ENCODE results near the gene GDF7. TPM values are rescaled to one million over a fixed set of nuclear protein-coding genes. Genes with fewer than 3 reads are reported as not detected.
A peak's percentile ranks its signal among the peaks of the same experiment; 100 is the strongest.

GDF7 gene
- total and polyA plus RNA-seq, 3 experiments from 2014 or later, result 0.10 TPM; not detected in 2

DNA sequence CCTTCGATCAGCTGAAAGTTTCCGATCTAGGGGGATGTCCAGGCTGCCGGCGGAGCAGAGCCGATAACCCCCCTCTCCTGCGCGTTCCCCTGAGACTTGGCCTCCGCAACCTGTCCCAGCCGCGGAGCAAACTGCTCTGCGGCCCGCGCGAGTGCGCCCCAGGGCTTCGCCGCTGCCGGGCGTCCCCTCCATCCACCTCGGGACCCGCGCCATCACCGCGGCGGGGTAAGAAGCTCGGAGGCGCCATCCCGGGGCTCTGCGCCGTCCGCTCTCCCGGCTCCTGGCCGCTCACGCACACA, 990 bp upstream of the GDF7 start:
- ChIA-PET POLR2A (interaction anchor here (0.5 to 1.3 kb wide), 2 partner anchors 219 to 680 kb away, joined by 3 read pairs; partner anchors contain the start of gene RHOB), CTCF (interaction anchor here (1.1 to 2.6 kb wide), 6 partner anchors 9 to 298 kb away, joined by 3 to 11 read pairs (median 4); no protein-coding TSS in a partner anchor)
- peaks cover 11 to 40% (median 18%) of the 10 kb centered on the region in 3 donors for H3K4me1 Mint-ChIP-seq
- H3K27me3 ChIP-seq (ENCODE audit: insufficient read depth, low read length, poor library complexity, severe bottlenecking), result peaks cover 68% of the 10 kb centered on the region
- H3K36me3 Mint-ChIP-seq, result no peaks in the 10 kb centered on the region
- no peaks in the 10 kb centered on the region for H3K9me3 ChIP-seq (ENCODE audit: low read length)
- DNase-seq, result no peak
- H3K27ac ChIP-seq (ENCODE audit: low read depth, low read length), result no peak overlapping the region
- peaks cover 11% of the 10 kb centered on the region for H3K4me1 ChIP-seq (ENCODE audit: insufficient read depth, low read length)
- H3K4me3 Mint-ChIP-seq, result peak overlapping the region; percentile 75 to 89 (median 82)
- peak overlapping the region; percentile 39 for H3K4me3 ChIP-seq (ENCODE audit: low read length)
- H3K27me3 Mint-ChIP-seq, result peaks cover 50 to 78% of the 10 kb centered on the region in 2 donors
- peaks cover 0 to 2% (median 0%) of the 10 kb centered on the region in 5 donors for H3K9me3 Mint-ChIP-seq
- no peaks in the 10 kb centered on the region for H3K36me3 ChIP-seq (ENCODE audit: insufficient read depth, low read length)
- no peak overlapping the region for H3K27ac Mint-ChIP-seq

DNA sequence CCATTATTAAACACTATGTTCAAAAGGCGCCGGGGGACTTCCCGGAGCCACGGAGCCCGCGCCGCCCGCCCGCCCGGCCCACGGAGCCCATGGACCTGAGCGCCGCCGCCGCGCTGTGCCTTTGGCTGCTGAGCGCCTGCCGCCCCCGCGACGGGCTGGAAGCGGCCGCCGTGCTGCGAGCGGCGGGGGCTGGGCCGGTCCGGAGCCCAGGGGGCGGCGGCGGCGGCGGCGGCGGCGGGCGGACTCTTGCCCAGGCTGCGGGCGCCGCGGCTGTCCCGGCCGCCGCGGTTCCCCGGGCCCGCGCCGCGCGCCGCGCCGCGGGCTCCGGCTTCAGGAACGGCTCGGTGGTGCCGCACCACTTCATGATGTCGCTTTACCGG, 197 bp downstream of the GDF7 start:
- ChIA-PET CTCF (interaction anchor here (2.6 kb wide), 1 partner anchor 16 kb away, joined by 11 read pairs; no protein-coding TSS in a partner anchor), POLR2A (no interaction called here)
- Mint-ChIP-seq H3K27ac (no peak overlapping the region), H3K4me3 (peak overlapping the region in 1 of 7 donors; percentile 41), H3K36me3 (no peaks in the 10 kb centered on the region), H3K27me3 (peaks cover 56 to 79% of the 10 kb centered on the region in 2 donors), H3K9me3 (peaks cover 0 to 2% (median 0%) of the 10 kb centered on the region in 5 donors), H3K4me1 (peaks cover 11 to 50% (median 18%) of the 10 kb centered on the region in 3 donors)
- H3K27me3 ChIP-seq (ENCODE audit: insufficient read depth, low read length, poor library complexity, severe bottlenecking), result peaks cover 68% of the 10 kb centered on the region
- peaks cover 11% of the 10 kb centered on the region for H3K4me1 ChIP-seq (ENCODE audit: insufficient read depth, low read length)
- H3K9me3 ChIP-seq (ENCODE audit: low read length), result no peaks in the 10 kb centered on the region
- H3K4me3 ChIP-seq (ENCODE audit: low read length), result no peak overlapping the region
- H3K36me3 ChIP-seq (ENCODE audit: insufficient read depth, low read length), result no peaks in the 10 kb centered on the region
- DNase-seq, result no peak
- H3K27ac ChIP-seq (ENCODE audit: low read depth, low read length), result no peak overlapping the region

DNA sequence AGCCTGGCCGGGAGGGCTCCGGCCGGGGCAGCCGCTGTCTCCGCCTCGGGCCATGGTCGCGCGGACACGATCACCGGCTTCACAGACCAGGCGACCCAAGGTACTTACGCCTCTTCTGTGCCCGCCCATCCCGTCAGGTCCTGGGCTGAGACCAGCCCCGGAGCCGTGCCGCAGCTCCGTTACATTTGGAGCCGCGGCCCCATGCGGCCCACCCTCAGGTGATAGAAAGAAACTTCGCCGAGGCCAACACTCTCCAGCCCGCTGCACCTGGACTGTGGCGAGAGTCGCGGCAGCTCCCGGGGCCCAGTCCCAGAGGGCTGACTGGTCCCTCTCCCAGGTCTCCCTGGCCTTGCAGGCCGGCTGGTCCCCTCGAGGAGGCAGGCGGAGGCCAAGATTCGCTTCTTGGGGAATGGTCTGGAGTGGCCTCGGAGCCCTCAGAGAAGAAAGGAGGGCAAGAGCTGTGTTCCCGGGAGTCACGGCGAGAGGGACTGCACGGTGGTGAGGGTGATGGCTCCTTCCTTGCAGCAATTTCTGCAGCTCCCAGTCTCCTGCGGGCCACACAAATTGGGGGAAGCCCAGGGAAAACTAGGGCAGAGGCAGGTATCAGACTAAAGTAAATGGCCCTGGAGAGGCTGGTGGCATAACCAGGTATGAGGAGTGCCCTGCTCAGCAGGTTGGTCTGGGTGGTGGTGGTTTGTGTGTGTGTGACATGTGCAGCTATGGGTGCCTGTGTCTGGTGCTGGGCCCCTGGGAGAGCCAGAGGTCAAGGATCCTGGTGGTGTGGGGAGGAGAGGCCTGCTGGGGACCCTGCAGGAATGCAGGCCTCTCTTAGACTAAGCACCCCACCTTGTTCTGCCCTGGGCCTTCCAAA, 822 bp downstream of the GDF7 start:
- Histone ChIP-seq H3K4me3 (ENCODE audit: low read length) (no peak overlapping the region), H3K4me1 (ENCODE audit: insufficient read depth, low read length) (peaks cover 11% of the 10 kb centered on the region), H3K36me3 (ENCODE audit: insufficient read depth, low read length) (no peaks in the 10 kb centered on the region), H3K9me3 (ENCODE audit: low read length) (no peaks in the 10 kb centered on the region), H3K27me3 (ENCODE audit: insufficient read depth, low read length, poor library complexity, severe bottlenecking) (peaks cover 66% of the 10 kb centered on the region), H3K27ac (ENCODE audit: low read depth, low read length) (no peak overlapping the region)
- peaks cover 60 to 79% of the 10 kb centered on the region in 2 donors for H3K27me3 Mint-ChIP-seq
- DNase-seq, result no peak
- ChIA-PET CTCF (interaction anchor here (2.6 kb wide), 1 partner anchor 16 kb away, joined by 11 read pairs; no protein-coding TSS in a partner anchor), POLR2A (no interaction called here)
- peaks cover 11 to 51% (median 18%) of the 10 kb centered on the region in 3 donors for H3K4me1 Mint-ChIP-seq
- peak overlapping the region in 3 of 8 donors; percentile 5 to 55 (median 52) for H3K27ac Mint-ChIP-seq
- H3K36me3 Mint-ChIP-seq, result no peaks in the 10 kb centered on the region
- H3K9me3 Mint-ChIP-seq, result peaks cover 0 to 2% (median 0%) of the 10 kb centered on the region in 5 donors
- peak overlapping the region in 6 of 7 donors; percentile 26 to 70 (median 64) for H3K4me3 Mint-ChIP-seq

DNA sequence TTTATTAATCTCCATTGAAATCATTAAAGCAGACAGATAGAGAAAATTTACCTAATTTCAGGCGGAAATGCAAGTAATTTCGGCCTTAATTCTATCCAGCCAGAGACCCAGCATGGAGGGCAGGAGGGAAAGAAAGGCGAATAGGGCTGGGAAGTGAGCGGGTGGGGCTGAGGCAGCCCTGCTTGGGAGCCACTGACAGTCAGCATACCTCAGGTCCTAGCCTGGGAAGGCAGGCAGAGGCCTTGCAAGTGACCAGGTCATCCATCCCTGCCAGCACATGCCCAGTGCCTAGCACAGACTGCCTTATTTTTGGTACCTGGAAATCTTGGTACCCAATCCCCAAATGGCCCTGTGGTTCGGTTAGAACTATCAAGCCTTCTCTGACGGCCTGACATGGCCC, 1.5 kb downstream of the GDF7 start:
- Mint-ChIP-seq H3K4me1 (peaks cover 11 to 51% (median 18%) of the 10 kb centered on the region in 3 donors), H3K4me3 (peak overlapping the region in 6 of 7 donors; percentile 26 to 70 (median 64))
- peaks cover 65% of the 10 kb centered on the region for H3K27me3 ChIP-seq (ENCODE audit: insufficient read depth, low read length, poor library complexity, severe bottlenecking)

DNA sequence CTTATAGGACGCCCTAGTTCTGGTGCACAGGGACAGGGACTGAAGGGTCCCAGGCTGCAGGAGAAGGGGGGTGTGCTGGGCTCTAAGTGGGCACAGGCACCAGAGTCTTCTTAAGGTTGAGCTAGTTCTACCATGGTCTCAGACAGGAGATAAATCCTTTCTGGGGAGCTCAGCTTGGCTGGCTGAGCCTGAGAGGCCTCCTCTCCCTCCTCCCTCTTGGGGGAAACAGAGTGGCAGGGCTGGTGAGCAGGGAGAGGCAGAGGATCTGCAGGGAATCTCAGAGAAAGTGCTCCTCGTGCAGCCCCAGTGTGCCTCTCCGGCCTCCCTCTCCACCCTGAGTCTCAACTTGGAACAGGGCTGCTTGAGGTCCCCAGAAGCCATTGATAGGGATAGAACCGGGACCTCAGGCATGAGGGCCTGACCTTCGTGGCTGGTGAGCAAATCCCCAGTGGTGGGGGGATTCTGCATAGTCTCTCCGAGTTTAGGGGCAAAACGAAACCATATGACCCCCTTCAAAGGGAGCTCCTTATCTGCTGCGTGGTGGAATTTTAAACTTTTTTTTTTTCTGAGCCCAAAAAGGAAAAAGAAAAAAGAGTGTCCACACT, 2.0 kb downstream of the GDF7 start:
- Mint-ChIP-seq H3K36me3 (no peaks in the 10 kb centered on the region), H3K4me3 (peak overlapping the region in 3 of 7 donors; percentile 26 to 60 (median 29)), H3K9me3 (peaks cover 0 to 2% (median 0%) of the 10 kb centered on the region in 5 donors), H3K4me1 (peaks cover 11 to 51% (median 18%) of the 10 kb centered on the region in 3 donors), H3K27ac (peak overlapping the region in 1 of 8 donors; percentile 61), H3K27me3 (peaks cover 55 to 82% of the 10 kb centered on the region in 2 donors)
- H3K4me1 ChIP-seq (ENCODE audit: insufficient read depth, low read length), result peaks cover 11% of the 10 kb centered on the region
- no peaks in the 10 kb centered on the region for H3K36me3 ChIP-seq (ENCODE audit: insufficient read depth, low read length)
- CTCF ChIA-PET, result interaction anchor here (1.4 kb wide), 1 partner anchor 294 kb away, joined by 4 read pairs; no protein-coding TSS in a partner anchor
- no peak overlapping the region for H3K4me3 ChIP-seq (ENCODE audit: low read length)
- H3K27ac ChIP-seq (ENCODE audit: low read depth, low read length), result no peak overlapping the region
- peaks cover 64% of the 10 kb centered on the region for H3K27me3 ChIP-seq (ENCODE audit: insufficient read depth, low read length, poor library complexity, severe bottlenecking)
- no peaks in the 10 kb centered on the region for H3K9me3 ChIP-seq (ENCODE audit: low read length)
- no peak for DNase-seq
- POLR2A ChIA-PET, result no interaction called here

More for the DNA sequence above, 1.5 kb downstream of the GDF7 start:
- H3K36me3 ChIP-seq (ENCODE audit: insufficient read depth, low read length), result no peaks in the 10 kb centered on the region
- Mint-ChIP-seq H3K27me3 (peaks cover 59 to 82% of the 10 kb centered on the region in 2 donors), H3K36me3 (no peaks in the 10 kb centered on the region), H3K27ac (peak overlapping the region in 1 of 8 donors; percentile 52), H3K9me3 (peaks cover 0 to 2% (median 0%) of the 10 kb centered on the region in 5 donors)
- H3K9me3 ChIP-seq (ENCODE audit: low read length), result no peaks in the 10 kb centered on the region
- ChIA-PET POLR2A (no interaction called here), CTCF (interaction anchor here (1.4 kb wide), 1 partner anchor 295 kb away, joined by 4 read pairs; no protein-coding TSS in a partner anchor)
- no peak for DNase-seq
- no peak overlapping the region for H3K4me3 ChIP-seq (ENCODE audit: low read length)
- H3K27ac ChIP-seq (ENCODE audit: low read depth, low read length), result no peak overlapping the region
- H3K4me1 ChIP-seq (ENCODE audit: insufficient read depth, low read length), result peaks cover 11% of the 10 kb centered on the region

DNA sequence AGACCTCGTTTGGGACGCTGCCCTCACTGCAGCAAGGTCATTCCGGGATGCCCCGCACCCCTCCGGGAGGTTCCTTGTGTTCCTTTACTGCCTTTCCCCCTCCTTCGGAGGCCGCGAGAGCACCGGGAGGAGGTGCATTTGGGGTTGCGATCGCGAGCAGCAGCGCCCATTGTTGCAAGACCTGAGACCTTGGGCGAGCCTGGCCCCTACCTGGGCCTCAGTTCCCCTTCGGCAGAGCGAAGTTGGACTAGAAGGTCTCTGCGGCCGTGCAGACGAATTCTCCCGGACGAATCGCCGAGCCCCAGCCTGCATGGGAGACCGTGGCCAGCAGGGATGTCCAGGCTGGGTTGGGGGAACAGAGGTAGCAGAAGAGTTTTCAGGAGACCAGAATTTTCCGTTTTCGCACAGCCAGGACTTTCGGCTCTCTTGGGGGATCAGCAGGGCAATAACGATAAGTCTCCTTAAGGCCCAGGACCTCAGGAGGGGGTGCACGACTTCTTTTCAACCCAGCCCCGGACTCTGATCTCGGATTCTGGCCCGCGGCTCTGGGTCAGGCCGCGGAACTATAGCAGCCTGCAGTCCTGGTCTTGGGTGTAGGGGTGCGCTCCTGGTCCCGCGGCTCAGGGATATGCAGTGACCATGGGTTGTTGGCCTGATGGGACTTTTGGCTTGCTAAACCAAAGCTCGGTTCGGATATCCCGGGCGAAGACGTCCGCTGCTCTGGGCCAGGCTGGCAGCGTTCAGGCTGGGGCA, 2.8 kb downstream of the GDF7 start:
- Mint-ChIP-seq H3K4me1 (peaks cover 11 to 51% (median 18%) of the 10 kb centered on the region in 3 donors), H3K27ac (no peak overlapping the region), H3K27me3 (peaks cover 48 to 75% of the 10 kb centered on the region in 2 donors), H3K9me3 (peaks cover 0 to 2% (median 0%) of the 10 kb centered on the region in 5 donors), H3K4me3 (peak overlapping the region in 4 of 7 donors; percentile 7 to 63 (median 44)), H3K36me3 (no peaks in the 10 kb centered on the region)
- ChIA-PET POLR2A (no interaction called here), CTCF (interaction anchor here (1.4 to 2.9 kb wide), 2 partner anchors 8 to 293 kb away, joined by 4 to 16 read pairs; no protein-coding TSS in a partner anchor)
- Histone ChIP-seq H3K4me3 (ENCODE audit: low read length) (no peak overlapping the region), H3K9me3 (ENCODE audit: low read length) (no peaks in the 10 kb centered on the region), H3K36me3 (ENCODE audit: insufficient read depth, low read length) (no peaks in the 10 kb centered on the region), H3K27ac (ENCODE audit: low read depth, low read length) (no peak overlapping the region), H3K27me3 (ENCODE audit: insufficient read depth, low read length, poor library complexity, severe bottlenecking) (peaks cover 57% of the 10 kb centered on the region), H3K4me1 (ENCODE audit: insufficient read depth, low read length) (peaks cover 11% of the 10 kb centered on the region)
- DNase-seq, result no peak

DNA sequence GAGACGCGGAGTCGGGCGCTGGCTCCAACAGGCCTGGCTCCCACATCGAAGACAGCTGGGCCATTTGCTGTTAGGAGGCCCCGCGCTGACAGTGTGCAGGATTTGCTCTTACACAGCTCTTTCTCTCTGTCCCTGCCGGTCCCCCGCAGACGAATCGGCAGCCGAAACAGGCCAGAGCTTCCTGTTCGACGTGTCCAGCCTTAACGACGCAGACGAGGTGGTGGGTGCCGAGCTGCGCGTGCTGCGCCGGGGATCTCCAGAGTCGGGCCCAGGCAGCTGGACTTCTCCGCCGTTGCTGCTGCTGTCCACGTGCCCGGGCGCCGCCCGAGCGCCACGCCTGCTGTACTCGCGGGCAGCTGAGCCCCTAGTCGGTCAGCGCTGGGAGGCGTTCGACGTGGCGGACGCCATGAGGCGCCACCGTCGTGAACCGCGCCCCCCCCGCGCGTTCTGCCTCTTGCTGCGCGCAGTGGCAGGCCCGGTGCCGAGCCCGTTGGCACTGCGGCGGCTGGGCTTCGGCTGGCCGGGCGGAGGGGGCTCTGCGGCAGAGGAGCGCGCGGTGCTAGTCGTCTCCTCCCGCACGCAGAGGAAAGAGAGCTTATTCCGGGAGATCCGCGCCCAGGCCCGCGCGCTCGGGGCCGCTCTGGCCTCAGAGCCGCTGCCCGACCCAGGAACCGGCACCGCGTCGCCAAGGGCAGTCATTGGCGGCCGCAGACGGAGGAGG, 3.5 kb downstream of the GDF7 start:
- H3K27me3 Mint-ChIP-seq, result peaks cover 41 to 68% of the 10 kb centered on the region in 2 donors
- Histone ChIP-seq H3K4me1 (ENCODE audit: insufficient read depth, low read length) (peaks cover 11% of the 10 kb centered on the region), H3K4me3 (ENCODE audit: low read length) (no peak overlapping the region), H3K36me3 (ENCODE audit: insufficient read depth, low read length) (no peaks in the 10 kb centered on the region), H3K27me3 (ENCODE audit: insufficient read depth, low read length, poor library complexity, severe bottlenecking) (peaks cover 49% of the 10 kb centered on the region), H3K9me3 (ENCODE audit: low read length) (no peaks in the 10 kb centered on the region), H3K27ac (ENCODE audit: low read depth, low read length) (no peak overlapping the region)
- H3K27ac Mint-ChIP-seq, result no peak overlapping the region
- no peak for DNase-seq
- ChIA-PET CTCF (interaction anchor here (2.9 kb wide), 1 partner anchor 9 kb away, joined by 16 read pairs; no protein-coding TSS in a partner anchor), POLR2A (no interaction called here)
- peaks cover 11 to 43% (median 15%) of the 10 kb centered on the region in 3 donors for H3K4me1 Mint-ChIP-seq
- H3K36me3 Mint-ChIP-seq, result no peaks in the 10 kb centered on the region
- H3K9me3 Mint-ChIP-seq, result peaks cover 0 to 2% (median 0%) of the 10 kb centered on the region in 5 donors
- H3K4me3 Mint-ChIP-seq, result peak overlapping the region in 1 of 7 donors; percentile 29
